HL-60 (cell line): ENCODE data around the gene RHOD.

Experiments used
- DNase-seq, 2 experiments: peaks; one replicate each; pipeline ENCODE4 v3.0.0-alpha.2; 2010 to 2020; ENCODE audit warnings: low read depth in 1 of 2, low spot score in 1 of 2
- H3K27ac ChIP-seq: fragments of 250-450 bp; sonication (Bioruptor Pico); replicated peaks from 2 replicates; pipeline ENCODE4 v1.5.1; 2020; ENCODE audit warnings: mild to moderate bottlenecking, moderate library complexity
- H3K27me3 ChIP-seq: fragments of 250-450 bp; sonication (Bioruptor Pico); 2 replicates; pipeline ENCODE4 v1.5.1; 2021; ENCODE audit warnings: mild to moderate bottlenecking, moderate library complexity; ENCODE audit not compliant: insufficient read depth, poor library complexity, severe bottlenecking
- H3K4me3 ChIP-seq: replicated peaks from 2 replicates; pipeline ENCODE4 v1.5.1; 2011; ENCODE audit warnings: mild to moderate bottlenecking, control low read depth, low read length; ENCODE audit not compliant: insufficient read depth
- CTCF ChIP-seq: IDR thresholded peaks from one replicate; pipeline ENCODE4 v1.5.1; 2011; ENCODE audit warnings: low read length, control low read depth, inconsistent platforms; ENCODE audit not compliant: insufficient read depth
- GABPA ChIP-seq: IDR thresholded peaks from 2 replicates; pipeline ENCODE4 v1.6.1; 2012; ENCODE audit warnings: low read depth
- POLR2AphosphoS5 ChIP-seq: IDR thresholded peaks from 2 replicates; pipeline ENCODE4 v1.6.1; 2012; ENCODE audit warnings: low read depth
- REST ChIP-seq: IDR thresholded peaks from 2 replicates; pipeline ENCODE4 v1.6.1; 2012; ENCODE audit warnings: low read depth; ENCODE audit not compliant: insufficient replicate concordance
- SPI1 ChIP-seq: IDR thresholded peaks from 2 replicates; pipeline ENCODE4 v1.6.1; 2012; ENCODE audit warnings: low read depth, mild to moderate bottlenecking, borderline replicate concordance

RHOD gene

GRCh38 chr11:67060111-67060522 lies 3.5 kb downstream of the RHOD start:
- Histone ChIP-seq H3K27ac (no peak overlapping the region), H3K4me3 (no peak overlapping the region), H3K27me3 (peaks cover 11% of the 10 kb centered on the region)
- no peak for TF ChIP-seq GABPA
- TF ChIP-seq SPI1 = no peak
- no peak for TF ChIP-seq REST
- TF ChIP-seq CTCF = no peak
- no peak for TF ChIP-seq POLR2AphosphoS5
- DNase-seq = no peak

- DNase-seq = no peak
- Histone ChIP-seq H3K27me3 (no peaks in the 10 kb centered on the region), H3K27ac (no peak overlapping the region), H3K4me3 (no peak overlapping the region)
- TF ChIP-seq SPI1 (no peak), POLR2AphosphoS5 (no peak), REST (no peak), CTCF (no peak), GABPA (no peak)
These were observed 6.1 kb downstream of the RHOD start for GRCh38 chr11:67062526-67063373.

- H3K27ac ChIP-seq = no peak overlapping the region
- no peak for TF ChIP-seq CTCF
- TF ChIP-seq SPI1 = no peak
- no peak for TF ChIP-seq REST
- TF ChIP-seq POLR2AphosphoS5 = no peak
- TF ChIP-seq GABPA = no peak
- no peaks in the 10 kb centered on the region for H3K27me3 ChIP-seq
- H3K4me3 ChIP-seq = no peak overlapping the region
- DNase-seq = no peak
These were observed 9.7 kb downstream of the RHOD start for GRCh38 chr11:67066333-67066709.
